Activated naive CD4-positive, alpha-beta T cell (primary cell): ENCODE results near the gene RERE.

Experiments
- DNase-seq, 4 experiments: peaks; one replicate each; lab custom pipeline; 2025; lab: John Stamatoyannopoulos, UW

The RERE gene

DNA sequence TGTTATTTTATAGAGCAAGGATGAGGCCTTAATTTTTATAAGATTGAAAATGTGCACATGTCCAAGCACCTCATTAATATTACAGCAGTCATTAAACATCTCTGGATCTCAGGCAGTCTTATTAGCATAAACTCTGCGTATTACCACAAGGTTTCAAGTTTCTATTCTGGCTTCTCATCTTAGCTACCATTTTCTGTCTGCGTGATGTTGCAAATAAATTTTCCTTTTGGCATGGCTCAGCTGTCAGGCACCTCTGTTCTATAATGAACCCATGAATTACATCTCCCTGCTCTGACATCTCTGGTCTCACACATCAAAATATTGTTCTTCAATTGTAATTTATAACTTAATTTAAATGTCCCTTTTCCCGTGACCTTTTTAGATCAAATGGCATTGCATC lies 343.1 kb downstream of the RERE start:
- no peak for DNase-seq

DNA sequence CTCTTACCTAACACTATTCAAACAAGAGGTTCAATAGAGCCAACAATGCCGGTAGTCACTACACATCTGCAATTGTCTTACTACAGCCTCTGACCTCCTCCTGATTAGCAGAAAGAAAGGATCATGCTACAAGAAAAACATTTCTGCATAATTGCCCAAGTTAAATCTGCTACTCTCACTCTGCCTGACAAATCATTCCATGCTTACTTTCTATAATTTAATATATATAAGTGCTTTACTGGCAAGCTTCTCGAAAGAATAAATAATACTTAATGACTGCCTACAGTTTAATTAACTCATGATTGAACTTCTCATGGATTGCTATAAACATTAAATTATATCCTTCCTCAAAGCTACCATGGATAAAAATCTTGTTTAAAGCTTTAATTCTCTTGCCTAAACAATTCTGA lies 343.5 kb downstream of the RERE start:
- no peak for DNase-seq

DNA sequence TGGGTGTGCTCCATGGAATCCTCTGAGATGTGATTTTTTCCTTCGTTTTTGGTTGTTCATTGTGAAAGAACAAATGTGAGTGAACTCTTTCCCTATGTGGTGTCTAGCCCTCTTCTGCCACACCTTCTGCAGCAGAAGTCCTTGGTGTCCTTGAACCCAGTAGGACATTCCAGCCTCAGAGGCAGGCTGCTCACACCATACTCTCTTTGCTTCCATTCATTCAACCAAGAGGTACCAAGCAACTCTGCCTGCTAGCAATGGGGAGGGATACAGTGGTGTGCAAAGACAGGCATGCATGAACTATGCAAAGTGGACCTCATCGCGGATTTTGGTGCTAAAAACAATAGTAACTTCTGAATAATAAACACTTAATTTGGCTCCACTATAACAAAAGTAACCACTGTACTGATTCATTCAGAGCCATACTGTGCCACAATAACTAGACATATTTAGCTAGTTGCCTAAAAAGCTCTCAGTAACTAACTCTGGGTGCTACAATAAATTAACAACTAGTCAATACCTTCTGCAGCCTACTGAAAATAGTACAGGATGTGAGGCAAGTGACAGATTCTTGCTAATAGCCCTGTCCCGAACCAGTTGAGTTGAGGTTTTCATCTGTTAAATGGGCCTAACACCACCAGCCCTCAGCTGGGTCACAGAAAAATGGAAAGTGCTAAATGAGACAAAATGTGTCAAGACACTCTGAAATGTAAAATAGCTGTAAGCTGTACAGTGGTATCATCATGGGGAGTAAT lies 344.1 kb downstream of the RERE start:
- no peak for DNase-seq

DNA sequence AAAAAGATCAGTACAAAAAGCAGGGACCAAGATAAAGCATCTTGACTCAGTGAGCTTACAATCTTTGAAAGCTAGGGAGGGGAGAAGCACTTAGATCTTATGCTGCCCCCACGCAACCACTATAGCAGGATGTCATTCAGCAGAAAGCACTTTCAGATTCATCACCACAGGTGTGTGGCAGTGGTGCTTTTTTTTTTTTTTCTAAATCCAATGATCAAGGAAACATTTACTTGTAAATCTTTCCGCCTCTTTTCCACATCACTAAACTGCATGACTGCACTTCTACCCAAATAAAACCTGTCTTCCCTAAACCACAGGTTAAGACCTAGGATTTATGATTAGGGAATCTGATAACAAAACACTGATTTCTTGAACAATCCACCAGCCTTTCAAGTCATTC lies 344.8 kb downstream of the RERE start:
- no peak for DNase-seq

DNA sequence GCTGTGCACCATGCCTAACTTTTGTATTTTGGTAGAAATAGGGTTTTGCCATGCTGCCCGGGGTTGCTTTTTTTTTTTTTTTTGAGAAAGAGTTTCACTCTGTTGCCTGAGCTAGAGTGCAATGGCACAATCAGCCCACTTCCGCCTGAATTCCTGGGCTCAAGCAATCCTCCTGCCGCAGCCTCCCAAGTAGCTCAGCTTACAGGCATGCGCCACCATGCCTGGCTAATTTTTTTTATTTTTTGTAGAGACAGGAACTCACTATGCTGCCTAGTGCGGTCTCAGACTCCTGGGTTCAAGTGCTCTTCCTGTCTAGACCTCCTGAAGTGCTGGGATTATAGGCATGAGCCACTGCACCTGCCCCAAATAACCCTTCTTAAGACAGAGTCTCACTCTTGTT lies 346.0 kb downstream of the RERE start:
- DNase-seq: no peak

DNA sequence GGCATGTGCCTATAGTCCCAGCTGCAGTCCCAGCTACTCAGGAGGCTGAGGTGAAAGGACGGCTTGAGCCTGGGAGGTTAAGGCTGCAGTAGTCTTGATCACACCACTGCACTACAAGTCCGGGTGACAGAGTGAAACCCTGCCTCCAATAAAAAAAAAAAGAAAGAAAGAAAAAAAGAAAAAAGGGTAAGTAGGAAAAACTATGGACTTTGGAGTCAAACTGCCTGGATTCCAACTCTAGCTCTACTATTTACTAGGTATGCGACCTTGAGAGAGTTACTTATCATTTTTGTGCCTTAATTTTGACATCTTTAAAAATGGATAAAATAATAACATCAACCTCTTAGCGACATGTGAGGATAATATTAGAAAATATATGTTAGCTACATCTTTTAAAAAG lies 348.7 kb downstream of the RERE start:
- DNase-seq: no peak

DNA sequence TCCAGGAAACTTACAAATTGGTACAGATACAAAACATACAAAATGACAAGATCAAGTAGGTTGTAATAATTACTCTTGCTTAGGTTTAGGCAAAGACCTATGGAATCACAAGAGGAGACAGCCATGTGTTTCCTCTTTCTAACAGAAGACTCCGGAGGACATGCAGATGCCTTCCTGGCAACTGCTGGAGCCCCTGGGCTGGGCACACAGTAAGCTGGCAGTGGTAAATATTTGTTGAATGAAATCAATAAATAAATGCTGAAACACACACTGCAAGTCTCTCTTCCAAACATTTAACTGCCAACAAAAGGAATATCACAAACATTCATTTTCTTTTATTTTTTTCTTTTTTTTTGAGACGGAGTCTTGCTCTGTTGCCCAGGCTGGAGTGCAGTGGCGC lies 350.1 kb downstream of the RERE start:
- no peak for DNase-seq

DNA sequence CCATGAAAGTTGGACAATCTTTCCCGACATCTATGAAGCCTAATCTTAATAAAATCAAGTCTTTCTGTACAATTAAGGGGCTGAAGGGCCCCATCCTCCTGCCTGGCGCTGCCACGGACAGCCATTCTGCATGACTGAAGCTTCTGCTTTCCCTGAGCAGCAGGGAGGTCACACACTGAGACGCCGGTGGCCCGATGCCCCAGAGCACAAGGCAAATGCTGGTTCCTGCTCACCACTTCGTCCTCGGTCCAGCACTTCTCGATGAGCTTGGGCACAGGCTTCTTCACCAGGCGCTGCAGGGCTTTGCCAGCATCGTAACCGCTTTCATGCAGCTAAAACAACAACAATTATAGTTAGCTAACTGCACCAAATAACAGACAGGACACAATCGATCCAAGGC lies 351.7 kb downstream of the RERE start:
- DNase-seq: no peak

DNA sequence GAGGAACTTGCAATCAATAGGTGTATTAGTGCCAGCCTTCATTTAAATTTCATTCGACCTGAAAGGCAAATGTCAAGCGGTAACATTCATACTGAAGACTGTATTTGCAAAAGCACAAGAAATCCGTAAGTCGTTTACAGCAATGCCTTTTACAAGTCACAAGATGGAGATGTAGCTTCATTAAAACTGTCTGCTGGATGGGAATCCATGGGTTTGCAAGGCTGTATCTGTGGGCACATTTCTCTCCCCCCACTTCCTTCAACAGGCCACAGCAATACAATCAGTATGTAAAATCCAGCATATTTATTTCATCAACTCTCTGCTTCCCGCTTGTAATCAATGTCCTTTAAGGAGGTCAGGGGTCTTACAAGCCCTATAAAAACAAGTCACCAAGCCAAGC lies 352.4 kb downstream of the RERE start:
- DNase-seq: no peak

DNA sequence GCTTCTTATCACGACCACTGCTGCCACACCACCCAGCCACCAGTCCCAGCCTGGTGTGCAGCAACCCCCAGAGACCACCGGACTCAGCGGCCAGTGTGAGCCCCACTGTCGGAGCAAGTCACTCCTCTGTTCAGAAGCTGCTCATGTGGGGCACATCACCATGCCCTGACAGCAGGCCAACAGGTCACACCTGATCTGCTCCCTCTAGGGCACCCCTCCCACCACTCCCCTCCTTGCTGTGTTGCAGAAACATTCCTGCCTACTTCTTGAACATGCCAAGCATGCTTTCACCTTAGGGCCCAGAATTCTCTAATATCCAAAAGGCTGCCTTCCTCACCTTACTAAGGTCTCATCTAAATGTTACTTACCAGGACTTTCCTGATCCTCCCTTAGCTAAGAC lies 353.1 kb downstream of the RERE start:
- no peak for DNase-seq

DNA sequence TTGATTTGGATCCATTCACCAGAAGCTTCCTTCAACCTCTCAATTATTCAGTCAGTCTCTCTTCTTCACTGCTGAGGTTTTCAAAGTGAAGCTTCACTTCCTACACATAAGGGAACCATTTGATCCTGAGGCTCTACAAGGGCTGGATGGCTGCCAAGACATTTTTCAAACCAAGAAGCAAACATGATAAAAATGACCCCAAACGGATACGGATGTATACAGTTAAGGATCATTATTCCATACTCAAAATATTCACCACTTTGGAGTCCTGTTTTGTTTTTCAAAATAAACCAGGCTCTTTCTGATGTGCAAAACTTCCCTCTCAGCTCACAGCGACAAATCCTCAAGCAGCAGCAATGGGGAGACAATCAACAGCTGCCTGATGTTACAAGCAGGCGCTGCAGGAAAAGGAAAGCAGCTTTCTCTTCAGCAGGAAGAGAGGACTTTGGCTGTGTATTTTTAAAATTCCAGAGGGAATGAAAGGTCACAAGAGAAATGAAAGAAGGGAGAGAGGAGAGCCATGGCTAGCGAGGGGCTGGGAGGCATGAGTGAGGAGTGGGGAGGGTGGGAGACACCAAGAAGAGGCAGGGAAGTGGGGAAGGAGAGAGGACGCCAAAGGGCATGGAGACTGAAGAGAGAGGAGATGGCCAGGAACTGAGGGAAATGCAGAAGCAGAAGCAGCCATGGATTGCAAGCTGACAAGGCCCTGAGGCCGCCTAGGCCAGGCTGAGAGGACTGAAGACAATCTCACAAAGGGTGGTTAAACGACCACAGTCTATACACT lies 354.1 kb downstream of the RERE start:
- no peak for DNase-seq

DNA sequence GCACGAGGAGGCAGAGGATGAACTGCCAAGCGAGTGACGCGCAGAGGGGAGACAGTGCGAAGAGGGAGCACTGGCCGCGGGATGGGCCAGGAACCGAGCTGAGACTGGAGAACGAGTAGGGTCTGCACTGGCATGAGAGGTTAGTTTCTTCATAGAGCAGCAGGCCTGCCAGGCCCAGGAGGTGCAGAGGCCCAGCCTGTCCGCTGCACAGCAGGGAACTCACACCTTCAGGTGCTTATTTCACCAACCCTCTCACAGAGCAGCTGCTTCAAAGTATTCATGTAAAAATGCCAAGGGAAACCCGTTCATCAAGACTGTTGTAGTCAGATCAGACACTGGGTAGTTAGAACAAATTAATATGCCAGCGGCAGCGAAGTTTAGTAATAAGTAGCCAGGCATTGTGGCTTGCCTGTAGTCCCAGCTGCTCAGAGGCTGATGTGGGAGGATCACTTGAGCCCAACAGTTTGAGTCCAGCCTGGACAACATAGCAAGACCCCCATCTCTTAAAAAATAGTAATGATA lies 355.0 kb downstream of the RERE start:
- DNase-seq: no peak

DNA sequence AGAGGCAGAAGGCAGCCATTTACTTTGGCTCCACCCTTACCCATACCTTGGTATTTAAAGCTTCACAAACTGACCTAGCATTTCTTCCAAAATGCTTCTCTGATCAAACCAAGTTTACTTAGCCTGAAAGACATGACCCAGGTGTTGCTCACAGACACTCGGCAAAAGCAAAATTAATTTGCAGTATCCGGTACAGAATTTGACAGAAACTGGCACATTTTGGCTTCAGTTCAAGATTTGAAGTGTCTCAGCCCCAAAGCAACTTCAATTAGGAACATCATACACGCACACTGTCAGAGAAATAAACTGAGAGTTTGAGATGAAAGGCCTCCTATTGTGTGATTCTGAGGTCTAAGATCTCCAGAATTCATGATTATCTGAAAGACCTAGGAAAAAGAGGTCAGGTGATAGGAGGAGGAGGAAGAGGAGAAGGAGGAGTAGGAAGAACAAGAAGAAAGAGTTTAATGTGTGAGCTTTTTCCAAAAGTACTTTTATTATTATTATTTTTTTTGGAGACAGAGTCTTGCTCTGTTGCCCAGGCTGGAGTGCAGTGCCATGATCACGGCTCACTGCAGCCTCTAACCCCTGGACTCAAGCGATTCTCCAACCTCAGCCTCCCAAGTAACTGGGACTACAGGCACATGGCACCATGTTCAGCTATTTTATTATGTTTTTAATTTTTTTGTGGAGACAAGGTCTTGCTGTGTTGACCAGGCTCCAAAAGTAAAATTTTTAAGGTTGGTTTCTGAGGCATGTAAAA lies 355.9 kb downstream of the RERE start:
- DNase-seq: no peak

DNA sequence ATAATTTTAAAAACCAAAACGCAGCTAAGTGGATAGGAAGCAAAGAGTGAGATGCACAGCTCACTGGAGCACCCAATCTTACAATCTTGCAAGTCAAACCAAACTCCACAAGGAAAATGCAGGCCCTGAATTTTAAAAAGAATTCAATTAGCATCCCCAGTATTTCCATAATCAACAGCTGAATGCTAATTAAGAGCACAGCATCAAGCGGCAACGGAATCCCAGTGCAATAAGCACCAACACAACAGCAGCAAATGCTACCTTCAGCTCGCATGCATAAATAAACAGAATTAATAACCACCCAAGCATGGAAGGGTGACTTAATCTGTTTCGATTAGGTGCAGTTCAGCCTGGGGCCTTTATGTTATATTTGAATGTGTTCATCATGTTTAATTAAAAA lies 356.7 kb downstream of the RERE start:
- DNase-seq: no peak

DNA sequence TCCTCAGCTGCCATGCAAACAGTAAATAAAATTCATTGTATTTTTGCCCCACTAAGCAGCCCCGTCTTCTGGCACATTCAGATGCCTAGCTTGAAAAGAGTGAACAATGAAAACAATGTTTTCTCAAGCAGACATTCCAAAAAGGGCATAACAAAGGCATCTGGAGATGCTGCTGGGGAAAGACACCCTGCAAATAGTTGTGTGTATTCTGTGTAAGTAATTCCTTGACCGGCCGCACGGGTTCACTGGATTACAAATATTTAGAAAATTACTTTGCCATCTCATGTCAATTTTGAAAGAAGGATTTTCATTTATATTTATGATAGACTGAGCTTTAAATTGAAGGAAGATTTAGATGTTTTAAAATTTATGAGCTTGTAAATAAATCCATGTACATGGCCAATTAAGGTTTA lies 357.3 kb downstream of the RERE start:
- DNase-seq: no peak

DNA sequence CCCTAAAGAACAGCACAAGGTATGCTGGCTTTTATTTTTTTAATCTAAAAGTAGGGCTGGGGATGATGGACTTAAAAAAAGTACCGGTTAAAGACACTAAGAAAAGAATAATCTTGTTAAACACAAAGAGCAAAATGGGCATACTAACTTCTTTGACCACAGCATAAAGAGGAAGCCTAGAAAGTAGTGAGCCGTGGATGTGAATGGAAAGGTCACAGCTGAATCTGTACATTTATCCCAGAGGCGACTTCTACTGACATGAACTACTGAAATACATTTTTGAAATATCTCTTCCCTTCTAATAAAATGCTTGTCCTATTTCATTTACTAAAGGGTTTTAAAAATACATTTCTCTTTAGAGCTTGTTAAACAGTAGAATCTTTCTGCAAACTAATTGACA lies 358.8 kb downstream of the RERE start:
- DNase-seq: no peak

DNA sequence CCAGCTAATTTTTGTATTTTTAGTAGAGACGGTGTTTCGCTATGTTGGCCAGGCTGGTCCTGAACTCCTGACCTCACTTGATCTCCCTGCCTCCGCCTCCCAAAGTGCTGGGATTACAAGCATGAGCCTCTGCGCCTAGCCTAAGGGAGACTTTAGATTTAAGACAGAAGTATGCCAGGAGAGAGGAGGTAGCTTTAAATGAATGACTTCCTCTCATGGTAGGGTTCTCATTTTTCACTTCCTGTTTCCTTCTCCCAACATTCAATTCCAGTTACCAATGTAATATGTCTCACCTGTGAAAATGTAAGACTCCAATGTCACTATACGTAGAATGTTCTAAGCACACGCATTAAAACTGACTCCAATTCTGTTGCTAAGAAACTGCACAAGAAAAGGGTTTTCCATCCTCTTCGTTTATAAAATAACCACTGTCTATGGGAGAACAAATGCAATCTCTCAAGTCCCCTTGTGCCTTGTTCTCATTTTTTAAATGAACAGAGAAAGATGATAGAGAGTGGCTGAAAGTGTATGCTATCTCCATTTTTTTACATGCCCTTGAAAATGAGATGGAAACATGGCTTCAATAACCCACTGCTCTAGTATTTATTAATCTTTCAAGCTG lies 359.6 kb downstream of the RERE start:
- DNase-seq: no peak

DNA sequence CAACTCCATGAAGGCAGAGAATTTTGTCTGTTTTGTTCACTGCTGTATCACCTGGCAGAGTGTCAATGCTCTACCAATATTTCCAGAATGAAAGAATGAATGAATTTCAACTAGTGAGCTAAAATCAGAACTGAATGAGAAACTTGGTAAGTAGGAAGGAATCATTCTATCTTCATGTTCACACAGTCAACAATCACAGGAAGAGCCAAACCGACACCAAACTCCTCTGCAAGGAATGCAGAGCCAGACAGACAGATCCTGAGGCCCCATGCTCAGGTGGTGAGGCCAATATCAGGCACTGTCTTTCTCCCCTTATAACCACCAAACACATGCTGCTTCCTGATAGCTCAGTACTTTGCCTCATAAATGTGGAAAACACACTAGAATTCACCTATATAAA lies 360.4 kb downstream of the RERE start:
- no peak for DNase-seq

DNA sequence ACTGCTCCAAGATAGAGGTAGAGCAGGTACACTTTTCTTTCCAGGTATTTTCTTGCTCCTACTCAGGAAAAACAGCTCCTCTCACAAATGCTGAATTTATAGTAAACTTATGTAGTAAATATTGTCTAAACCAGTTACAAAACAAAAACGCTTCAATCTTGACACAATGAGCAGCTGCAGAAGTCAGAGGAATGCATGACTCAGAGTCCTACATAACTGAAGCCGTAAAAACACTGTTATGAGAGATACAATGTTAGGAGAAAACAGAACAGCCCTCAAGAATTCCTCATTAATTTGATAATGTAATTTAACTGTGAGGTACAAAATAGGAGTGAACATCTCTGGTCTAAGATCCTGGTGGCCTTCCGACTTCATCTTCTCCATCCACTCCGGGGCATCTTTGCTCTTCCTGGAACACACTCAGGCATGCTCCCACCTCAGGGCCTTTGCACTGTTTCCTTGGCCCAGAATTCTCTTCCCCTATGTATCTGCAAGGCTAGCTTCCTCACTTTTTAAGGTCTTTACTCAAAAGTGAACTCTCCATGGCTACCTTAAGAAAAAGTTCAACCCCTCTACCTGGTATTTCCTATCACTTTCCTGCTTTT lies 361.0 kb downstream of the RERE start:
- DNase-seq: no peak

DNA sequence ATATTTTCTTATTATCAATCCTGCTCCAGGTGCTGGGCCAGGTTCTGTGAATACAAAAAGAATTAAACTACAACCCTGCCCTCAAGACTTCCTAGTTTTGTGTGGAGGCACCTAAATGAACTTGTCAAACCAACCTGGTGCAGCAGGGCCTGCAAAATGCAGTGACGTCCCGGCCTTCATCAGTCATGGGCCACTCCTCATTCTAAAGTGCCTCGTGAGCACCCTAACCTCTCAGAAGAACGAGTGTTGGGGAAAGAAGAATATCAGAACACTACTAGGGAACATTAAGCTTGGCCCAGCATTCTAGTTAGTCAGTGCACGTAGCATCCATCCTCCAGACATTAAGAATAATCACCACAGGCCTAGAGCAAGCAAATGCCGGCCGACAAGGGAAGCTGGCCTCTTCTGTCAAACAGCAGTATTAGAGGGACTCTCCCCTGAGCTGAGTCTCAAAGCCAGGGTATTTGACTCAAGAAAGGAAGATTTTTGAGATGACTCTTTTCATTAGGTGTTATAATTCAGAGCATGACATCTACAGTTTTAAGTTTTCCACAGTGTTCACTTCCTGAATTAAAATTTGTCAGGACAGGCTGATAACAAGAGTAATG lies 361.6 kb downstream of the RERE start:
- no peak for DNase-seq

DNA sequence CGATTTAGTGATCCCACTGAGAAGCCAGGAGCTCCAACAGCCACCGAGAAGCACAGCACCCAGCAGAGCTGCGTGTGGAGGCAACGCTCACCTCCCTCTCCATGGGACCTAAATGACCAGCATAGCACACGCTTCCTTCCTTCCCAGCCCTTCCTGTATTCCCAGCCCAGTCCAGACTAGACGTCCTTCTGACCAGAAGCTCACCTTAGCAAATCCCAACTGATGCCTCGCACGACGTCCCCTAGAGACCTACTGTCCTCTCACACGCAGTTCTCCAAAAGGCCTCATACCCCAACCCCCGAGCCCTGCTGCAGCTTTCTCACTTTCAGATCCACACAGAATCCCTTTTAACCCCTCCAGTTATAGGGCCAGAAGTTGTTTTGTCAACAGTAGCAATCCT lies 367.1 kb downstream of the RERE start:
- no peak for DNase-seq
